Hematopoietic multipotent progenitor cell treated with erythropoietin and hydrocortisone succinate and interleukin-3 and kit ligand, for 4 days (in vitro differentiated cells): ENCODE measurements around the gene UTP18.
"Not testable (repeated sequence)": the region's sequence is repeated elsewhere in the genome, so short reads cannot be mapped to it uniquely, and the experiment has no call there.

Source experiments
- DNase-seq: peaks from one replicate; pipeline ENCODE4 v3.0.0-alpha.2; 2015

Gene UTP18

DNA sequence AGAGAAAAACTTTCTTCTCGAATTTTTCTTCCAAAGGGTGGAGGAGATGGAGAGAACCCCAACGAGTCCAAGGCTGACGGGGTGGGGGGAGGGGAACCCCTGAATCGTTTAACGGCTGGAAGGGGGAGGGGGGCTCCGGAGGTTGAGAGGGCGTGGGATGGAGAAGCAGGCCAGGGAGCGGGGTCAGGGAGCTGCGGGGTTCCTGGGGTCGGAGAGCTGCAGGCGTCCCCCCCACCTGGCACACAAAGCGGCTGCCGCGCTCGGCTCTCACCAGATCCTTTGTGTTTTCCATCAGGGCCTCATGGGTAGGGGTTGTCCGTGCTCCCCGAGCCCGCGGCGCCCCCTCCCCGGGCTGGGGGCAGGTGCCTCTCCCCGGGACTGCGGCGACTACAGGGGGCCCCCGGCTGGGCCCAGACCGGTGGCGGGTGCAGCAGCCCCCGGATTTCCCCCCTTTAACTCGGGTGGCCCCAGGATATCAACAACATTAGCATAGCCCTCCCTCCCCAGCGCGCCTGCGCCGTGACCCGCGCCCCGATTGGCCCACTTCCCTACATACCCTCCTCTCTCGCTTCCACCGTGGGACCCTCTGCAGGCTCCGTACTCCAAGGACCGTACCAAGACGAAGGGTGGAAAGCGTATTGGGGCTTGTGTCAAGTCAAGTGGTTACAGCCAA lies 646 bp upstream of the UTP18 start, which contains the start of gene MBTD1:
Gene MBTD1, minus strand, starts transcription at position 486 of the 673 bp plus-strand sequence. CDS start 34,888 bp downstream, outside the sequence.
- DNase-seq = peak; percentile 99

- peak; percentile 83 for DNase-seq
These were observed 948 bp downstream of the UTP18 start for GRCh38 chr17:51261024-51261963.

- no peak for DNase-seq
These were observed 2.7 kb downstream of the UTP18 start for GRCh38 chr17:51263006-51263405.

GRCh38 chr17:51264466-51264865 lies 4.1 kb downstream of the UTP18 start:
- DNase-seq = peak; percentile 33

DNA sequence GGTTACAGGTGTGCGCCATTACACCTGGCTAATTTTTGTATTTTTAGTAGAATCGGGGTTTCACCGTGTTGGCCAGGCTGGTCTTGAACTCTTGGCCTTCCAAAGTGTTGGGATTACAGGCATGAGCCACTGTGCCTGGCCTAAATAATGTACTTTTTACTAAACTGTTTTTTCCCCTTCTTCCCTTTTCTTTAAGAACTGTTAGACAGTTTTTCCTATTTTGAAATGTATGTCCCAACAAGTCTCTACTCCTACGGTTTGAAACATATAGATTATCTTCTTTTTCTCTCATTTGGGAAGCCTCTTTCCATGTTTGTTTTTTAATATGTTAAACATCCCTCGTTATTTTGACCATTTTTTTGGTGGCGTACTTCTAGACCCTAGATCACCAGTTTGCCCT lies 9.6 kb downstream of the UTP18 start:
- DNase-seq = no peak

GRCh38 chr17:51270636-51271035 lies 10.3 kb downstream of the UTP18 start:
- DNase-seq = no peak

- DNase-seq = no peak
These were observed 12.5 kb downstream of the UTP18 start for GRCh38 chr17:51272812-51273211.

- DNase-seq = no peak
These were observed 15.0 kb downstream of the UTP18 start for GRCh38 chr17:51275381-51275780.

- DNase-seq = no peak
These were observed 18.8 kb downstream of the UTP18 start for GRCh38 chr17:51279183-51279582.

DNA sequence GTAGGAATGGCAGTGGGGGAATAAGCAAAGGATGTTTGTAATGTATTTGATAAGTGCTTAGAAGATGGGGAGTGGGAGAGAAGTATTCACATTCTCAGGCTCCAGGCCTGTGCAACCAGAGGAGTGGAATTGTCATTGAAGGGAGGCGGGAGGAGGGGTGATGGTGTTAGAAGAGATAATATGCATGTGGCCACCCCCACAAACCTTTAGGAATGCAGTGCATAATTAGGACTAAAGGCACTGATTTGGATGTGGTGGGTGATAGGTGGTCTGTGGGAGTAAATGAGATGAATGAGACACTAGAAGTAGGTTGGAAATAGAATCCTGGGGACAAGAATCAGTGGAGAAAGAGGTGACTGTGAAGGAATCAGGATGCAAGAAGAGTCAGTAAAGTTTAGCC lies 27.1 kb downstream of the UTP18 start:
- DNase-seq = no peak

DNA sequence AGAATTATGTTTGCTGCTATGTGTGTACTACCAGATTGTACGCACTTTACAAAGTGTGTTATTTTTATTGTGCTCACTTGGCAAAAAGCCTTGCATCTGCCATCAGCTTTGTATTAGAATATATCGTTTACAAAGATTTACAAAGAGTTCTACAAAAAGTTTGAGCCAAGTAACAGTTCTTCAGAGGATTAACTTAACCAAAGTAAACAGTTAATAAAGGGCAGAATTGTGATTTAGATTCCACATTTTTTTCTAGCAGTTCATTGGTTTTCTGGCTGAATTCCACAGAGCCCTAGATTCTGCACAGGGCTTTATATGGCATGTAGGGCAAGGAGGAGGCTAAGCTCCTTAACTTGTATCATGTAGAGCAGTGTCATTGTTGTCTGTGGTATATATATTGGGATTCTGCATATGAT lies 29.4 kb downstream of the UTP18 start:
- no peak for DNase-seq

- not testable (repeated sequence) for DNase-seq
These were observed 34.0 kb downstream of the UTP18 start for GRCh38 chr17:51294338-51294737.

GRCh38 chr17:51298508-51299371 lies 38.4 kb downstream of the UTP18 start:
- DNase-seq = peak; percentile 75

DNA sequence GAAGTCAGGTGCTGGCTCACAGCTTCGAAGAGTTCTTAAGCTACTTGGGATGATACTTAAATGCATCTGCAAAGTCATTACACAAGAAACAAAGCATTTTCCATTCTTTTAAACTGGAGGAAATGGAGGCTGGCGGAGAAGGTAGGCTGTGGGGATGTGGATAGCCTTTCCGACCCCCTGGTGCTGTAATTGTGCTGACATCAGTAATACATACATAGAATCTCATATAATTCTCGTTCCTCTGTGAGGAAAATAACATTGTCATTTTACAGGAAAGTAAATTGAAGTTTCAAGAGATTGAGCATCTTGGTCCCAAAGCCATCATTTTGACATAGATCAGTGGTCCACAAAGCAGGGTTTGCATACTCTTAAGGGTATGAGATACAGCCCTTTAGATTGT lies 39.5 kb downstream of the UTP18 start:
- no peak for DNase-seq

- no peak for DNase-seq
These were observed 44.8 kb downstream of the UTP18 start for GRCh38 chr17:51305182-51305581.

DNA sequence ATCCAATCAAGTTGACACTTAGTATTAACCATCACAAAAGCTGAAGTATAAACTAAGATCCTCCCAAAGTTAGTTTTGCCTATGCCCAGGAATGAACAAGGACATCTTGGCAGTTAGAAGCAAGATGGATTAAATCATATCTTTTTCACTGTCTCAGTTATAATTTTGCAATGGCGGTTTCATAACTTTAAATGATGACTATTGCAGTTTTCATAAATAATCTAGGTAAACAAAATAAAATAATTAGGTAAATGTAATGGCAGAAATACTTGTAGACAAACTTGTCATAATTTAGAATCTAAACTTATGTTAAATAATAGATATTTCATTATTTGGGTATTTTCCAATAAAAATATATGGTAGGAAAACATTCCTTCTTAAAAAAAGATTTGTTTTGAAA lies 51.7 kb downstream of the UTP18 start:
- not testable (repeated sequence) for DNase-seq

- DNase-seq = no peak
These were observed 58.8 kb downstream of the UTP18 start for GRCh38 chr17:51319186-51319585.

DNA sequence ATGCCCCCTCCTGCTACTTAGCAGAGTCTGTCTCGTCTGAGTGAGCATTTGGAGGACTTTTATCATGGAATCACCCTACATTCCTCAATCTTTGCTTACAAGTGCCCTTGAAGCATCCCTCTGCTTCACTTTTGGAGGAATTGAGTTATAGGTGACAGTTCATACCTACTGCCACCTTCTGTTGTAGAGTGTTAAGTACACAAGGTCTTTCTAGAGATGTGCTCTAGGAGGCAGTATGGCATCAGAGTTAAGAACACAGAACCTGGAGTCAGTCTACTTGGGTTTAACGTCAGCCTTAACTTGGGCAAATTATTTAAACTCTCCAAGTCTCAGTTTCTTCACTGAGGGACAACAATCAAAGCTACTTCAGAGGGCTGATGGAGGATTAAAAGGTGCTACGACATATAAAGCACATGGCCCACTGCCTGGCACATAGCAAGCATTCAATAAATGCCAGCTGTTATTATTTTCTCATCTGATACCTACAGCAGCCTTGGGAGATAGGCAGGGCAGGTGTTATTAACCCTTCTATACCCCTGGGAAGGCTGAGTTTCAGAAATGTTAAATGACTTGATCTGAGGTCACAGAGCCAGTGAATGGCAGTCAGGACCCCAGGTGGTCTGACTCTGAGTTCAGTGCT lies 62.2 kb downstream of the UTP18 start:
- peak; percentile 80 for DNase-seq

DNA sequence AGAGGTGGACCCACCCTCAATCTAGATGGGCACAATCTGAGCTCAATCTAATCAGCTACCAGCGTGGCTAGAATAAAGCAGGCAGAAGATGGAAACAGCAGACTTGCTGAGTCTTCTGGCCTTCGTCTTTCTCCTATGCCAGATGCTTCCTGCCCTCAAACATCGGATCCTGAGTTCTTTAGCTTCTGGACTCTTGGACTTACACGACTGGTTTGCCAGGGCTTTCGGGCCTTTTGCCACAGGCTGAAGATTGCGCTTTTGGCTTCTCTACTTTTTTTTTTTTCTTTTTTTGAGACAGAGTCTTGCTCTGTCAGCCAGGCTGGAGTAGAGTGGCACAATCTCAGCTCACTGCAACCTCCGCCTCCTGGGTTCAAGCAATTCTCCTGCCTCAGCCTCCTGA lies 65.1 kb downstream of the UTP18 start:
- DNase-seq = no peak

DNA sequence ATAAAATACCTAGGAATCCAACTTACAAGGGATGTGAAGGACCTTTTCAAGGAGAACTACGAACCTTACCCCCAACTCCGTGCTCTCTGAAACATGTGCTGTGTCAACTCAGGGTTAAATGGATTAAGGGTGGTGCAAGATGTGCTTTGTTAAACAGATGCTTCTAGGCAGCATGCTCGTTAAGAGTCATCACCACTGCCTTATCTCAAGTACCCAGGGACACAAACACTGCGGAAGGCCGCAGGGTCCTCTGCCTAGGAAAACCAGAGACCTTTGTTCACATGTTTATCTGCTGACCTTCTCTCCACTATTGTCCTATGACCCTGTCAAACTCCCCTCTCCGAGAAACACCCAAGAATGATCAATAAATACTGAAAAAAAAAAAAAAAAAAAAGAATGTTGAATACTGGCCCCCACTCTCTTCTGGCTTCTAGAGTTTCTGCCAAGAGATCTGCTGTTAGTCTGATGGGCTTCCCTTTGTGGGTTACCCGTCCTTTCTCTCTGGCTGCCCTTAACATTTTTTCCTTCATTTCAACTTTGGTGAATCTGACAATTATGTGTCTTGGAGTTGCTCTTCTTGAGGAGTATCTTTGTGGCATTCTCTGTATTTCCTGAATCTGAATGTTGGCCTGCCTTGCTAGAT lies 70.6 kb downstream of the UTP18 start:
- peak; percentile 75 for DNase-seq

DNA sequence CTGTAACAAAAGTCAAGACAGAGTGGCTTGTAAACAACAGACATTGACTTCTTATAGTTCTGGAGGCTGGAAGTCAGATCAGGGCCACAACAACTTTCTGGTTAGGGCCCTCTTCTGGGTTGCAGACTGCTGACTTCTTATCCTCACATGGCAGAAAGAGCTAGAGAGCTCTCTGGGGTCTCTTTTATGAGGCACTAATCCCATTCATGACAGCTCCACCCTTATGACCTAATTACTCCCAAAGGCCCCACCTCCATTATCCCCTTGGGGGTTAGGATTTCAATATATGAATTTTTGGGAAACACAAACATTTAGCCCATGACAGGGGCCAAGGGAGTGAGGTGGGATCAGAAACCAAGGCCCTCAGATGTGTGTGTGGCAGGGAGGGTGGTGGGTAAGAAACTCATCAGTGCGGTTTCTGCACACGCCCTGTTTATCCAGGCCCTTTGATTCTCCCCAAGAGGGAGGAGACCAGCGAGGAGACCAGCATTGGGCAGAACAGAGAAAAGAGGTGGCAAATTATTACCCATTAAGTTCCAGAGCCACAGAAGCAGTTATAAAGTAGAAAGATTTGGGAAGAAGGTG lies 74.8 kb downstream of the UTP18 start:
- DNase-seq = no peak
